GM21390 (cell line): ENCODE data around the gene TMPRSS13.

Experiments
- ATAC-seq: cut with Tn5 transposase; IDR thresholded peaks from one replicate; pipeline ENCODE4 v1.9.1; 2021; ENCODE audit not compliant: unreplicated experiment

The TMPRSS13 gene

GRCh38 chr11:117914398-117914761 is 14.8 kb downstream of the TMPRSS13 start:
- no peak for ATAC-seq

GRCh38 chr11:117913736-117914397 is 15.3 kb downstream of the TMPRSS13 start:
- ATAC-seq: no peak

GRCh38 chr11:117912497-117912896 is 16.7 kb downstream of the TMPRSS13 start:
- ATAC-seq: no peak

DNA sequence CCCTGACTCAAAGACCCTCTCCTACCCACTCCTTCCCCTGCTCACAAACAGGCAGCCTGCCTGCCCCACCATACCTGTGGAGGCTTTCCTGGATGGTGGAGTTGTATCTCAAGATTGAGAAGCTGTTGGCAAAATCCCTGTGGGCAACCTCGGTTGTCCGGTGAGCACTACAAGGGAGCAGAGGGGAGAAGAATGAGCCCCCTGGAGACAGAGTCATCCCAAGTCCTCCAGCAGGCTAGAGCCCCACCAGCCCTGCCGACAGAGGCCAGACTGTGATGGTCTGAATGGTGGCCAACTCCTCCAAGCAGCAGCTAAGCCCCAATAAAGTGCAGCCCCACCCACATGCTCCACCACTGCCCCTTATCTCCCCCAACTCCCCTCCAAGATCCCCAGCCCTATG is 17.5 kb downstream of the TMPRSS13 start:
- no peak for ATAC-seq

GRCh38 chr11:117910941-117911655 is 18.1 kb downstream of the TMPRSS13 start:
- ATAC-seq: no peak

GRCh38 chr11:117910525-117910924 is 18.7 kb downstream of the TMPRSS13 start:
- no peak for ATAC-seq

GRCh38 chr11:117909611-117910382 is 19.4 kb downstream of the TMPRSS13 start:
- no peak for ATAC-seq

DNA sequence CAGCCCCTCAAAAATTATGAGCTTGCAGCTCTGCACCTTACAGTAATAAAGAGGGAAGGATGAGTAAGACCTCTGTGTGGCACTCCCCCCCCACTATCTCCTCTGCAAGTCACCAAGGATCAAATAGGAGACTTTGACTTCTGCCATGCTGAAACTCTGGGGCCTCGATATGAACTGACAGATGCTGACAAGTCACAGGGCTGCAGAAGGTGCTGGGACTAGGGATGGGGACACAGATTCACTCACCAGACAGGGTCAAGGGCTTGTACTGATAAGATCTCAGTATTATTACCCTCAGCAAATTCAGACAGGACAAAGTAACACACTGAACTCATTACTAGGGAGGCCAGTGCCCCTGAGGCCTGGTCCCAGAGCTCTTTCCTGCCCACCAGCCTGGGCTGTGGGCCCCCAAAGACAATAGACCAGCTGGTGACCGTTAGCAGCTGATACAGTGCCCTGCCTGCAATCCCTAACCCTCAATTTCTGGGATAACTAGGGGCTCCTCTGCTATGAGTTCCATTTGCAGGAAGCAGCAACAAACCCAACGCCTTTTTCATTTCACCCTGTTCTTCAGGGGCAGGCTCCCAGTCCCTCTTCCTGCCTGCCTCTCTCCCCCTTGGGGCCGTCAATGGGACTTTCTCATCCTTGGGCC is 20.1 kb downstream of the TMPRSS13 start:
- ATAC-seq: no peak

DNA sequence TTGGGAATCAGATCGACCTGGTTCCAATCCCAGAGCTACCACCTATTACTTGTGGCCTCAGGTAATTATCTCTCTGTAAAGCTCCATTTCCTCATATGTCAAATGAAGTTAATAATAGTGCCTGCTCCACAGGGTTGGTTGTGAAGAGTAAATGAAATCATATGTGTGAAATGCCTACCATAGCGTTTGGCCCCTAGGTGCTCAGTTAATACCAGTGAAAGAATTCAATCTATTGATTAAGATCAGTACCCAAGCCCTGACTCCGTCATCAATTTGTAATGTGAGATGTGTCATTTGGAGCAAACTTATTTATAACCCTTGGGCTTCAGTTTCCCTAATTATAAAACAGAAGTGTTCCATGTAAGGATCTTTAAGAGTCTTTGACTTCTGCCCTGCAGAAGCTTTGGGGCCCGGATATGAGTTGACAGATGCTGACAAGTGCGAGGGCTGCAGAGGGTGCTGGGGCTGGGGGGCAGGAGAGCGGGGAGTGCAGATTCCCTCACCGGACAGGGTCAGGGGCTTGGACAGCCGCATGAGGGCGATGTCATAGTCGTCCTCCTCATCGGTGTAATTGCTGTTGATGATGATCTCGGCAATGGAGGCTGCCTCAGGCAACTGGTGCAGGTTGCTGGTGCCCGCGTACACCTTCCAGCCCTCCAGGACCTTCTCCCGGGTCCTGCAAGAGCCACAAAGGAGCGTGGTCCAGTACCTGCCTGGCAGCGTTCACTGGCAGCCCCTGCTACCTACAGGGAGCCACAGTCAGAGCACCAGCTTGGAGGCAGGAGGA is 20.9 kb downstream of the TMPRSS13 start:
- ATAC-seq: no peak

DNA sequence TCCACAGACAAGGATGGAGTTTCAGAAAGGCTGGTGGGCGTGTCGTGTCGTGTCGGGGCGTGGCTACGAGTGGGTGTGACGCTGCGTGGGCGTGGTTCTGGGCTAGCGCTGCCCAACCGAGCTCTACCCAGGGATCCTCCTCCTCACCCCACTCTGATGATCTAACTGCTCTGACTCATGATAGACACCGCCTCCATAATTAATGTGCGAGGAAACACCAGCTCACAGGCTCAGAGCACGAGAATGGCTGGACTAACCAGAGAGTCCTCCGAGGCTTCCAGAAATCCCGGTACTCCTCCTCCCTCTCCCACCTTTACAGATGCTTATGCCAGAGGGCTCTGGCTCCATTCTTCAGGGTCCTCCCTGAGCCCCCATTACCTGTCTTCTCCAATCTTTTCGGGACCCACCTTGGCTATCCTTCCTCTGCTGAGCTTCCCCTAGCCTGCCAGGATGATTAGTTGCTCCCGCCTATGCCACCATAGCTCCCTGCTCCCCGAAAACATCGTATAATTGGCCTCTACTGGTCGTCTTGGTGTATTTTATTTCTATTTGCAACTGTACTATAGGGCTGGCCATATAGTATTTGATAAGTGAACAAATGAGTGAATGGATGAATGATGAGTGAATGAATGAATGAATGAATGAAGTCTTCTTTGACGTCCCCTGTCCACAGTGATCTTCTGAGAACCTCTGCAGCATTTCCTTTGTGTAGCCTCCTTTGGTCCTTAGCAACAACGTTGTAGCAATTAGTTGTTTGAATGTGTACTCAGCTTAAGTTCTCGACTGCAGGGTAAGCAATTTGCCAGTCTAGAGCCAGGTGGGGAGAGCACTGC is 21.7 kb downstream of the TMPRSS13 start:
- no peak for ATAC-seq

DNA sequence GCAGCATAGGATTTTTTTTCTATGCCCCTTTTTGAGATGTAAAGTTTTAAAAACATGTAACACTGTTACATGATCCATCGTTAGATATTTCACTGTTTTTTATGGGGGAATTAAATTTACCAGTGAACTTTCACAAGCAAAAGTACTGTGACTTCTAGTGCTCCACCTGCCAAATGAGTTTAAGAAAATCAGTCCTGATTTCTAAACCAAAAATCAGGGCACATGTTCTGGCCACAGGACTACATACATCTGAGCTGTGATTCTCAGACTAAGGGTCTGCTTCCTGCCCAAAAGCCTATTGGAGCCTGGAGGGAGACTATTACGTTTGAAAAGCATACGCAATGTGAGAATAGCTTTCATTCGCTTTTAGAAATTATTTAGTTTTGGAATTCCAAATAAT is 22.5 kb downstream of the TMPRSS13 start:
- no peak for ATAC-seq

DNA sequence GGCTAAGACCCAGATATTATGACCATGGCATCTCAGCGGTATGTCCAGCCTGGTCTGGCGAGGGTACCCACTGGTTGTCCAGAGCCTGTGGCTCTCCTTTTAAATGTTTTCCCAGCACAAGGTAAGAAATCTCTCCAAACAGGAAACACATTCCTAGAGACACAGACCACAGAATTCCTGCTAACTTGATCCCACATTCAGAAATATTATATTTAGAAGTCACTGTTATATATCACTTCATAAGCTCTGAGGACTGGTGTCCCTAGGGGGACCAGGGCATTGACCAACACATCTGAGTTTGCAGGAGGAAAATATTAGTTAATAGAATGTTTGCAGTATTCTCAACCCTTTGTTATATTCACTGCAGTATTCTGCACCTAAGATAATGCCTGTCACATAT is 23.1 kb downstream of the TMPRSS13 start:
- no peak for ATAC-seq

DNA sequence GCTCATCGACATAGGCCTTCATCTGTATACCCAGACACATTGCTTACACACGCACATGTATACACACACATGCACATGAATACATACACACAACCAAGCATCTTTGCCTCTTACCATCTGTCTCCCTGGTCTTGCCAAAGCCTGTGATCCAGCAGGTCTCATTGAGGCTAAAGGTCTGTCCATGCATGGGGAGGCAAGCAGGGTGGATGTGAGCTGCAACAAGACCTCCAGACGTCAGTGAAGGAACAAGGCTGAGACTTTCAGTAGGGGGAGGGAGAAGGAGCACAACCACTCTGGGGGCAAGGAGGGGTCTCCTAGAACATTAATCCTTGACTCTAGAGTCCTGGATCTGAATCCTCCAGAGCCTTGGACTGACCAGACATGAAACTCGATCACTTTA is 23.7 kb downstream of the TMPRSS13 start:
- no peak for ATAC-seq

GRCh38 chr11:117903505-117904382 is 25.5 kb downstream of the TMPRSS13 start:
- ATAC-seq: no peak

GRCh38 chr11:117902001-117902845 is 27.0 kb downstream of the TMPRSS13 start:
- no peak for ATAC-seq

DNA sequence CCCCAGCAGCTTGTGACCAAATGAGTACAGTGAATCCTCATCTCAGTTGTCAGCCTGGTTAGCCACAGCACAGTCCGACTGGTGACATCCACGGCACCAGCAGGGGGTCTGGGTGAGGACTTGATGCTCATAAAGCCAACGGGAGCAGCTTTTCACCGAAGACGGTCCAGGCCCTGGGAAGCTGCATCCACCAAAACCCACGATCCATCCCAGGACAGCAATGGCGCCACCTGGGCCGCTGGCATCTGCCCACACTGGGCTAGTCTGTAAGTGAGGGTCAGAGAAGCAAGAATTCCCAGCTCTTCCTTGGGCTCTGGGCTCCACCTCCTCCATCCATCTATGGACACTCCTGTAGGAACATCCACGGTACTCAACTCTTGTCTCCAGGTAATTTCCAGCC is 27.6 kb downstream of the TMPRSS13 start:
- no peak for ATAC-seq

DNA sequence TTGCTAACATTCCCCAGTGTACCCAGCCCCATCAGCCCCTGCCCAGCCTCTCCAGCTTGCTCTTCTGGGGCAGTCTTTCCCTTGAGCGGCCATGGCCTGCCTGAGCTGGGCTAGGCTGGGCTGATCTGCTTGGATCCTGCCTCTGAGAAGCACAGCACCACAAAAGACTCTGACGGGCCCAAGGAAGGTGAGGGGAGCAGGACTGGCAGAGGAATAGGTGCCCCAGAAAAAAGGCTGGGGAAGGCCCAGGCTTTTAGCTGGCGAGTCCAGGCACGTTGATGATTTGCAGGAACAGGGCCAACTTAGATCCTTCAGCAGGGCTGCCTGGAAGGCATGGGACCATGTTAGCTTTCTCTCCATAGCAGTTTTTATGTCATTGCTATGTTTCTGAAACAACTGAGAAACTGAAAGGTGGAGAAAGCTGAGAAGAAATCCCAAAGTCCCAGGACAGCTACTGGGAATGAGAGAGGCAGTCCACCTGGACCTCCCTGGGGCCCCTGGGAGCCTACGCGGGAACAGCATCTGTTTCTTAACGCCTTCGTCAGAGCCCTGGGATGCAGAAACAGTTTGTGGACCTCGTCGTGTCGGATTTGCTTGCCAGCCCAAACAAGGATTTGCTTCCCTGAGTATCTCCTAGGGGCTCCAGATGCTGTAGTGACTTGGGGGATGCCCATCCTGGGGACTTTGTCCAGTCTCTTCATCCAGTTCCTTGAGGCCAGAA is 28.3 kb downstream of the TMPRSS13 start:
- no peak for ATAC-seq
